GM21360 (cell line): ENCODE results near the gene SLC9A1.

ENCODE experiments used
- ATAC-seq: cut with Tn5 transposase; IDR thresholded peaks from one replicate; pipeline ENCODE4 v1.9.1; 2021; ENCODE audit warnings: mild to moderate bottlenecking, moderate library complexity; ENCODE audit not compliant: unreplicated experiment

The SLC9A1 gene

GRCh38 chr1:27084107-27084506, 70.8 kb downstream of the SLC9A1 start:
- ATAC-seq, result no peak

- no peak for ATAC-seq
Observed at GRCh38 chr1:27077968-27078367, 77.0 kb downstream of the SLC9A1 start.

GRCh38 chr1:27076803-27077202, 78.1 kb downstream of the SLC9A1 start:
- no peak for ATAC-seq

- no peak for ATAC-seq
Observed at GRCh38 chr1:27074175-27074780, 80.6 kb downstream of the SLC9A1 start.

GRCh38 chr1:27071049-27071416, 83.9 kb downstream of the SLC9A1 start:
- ATAC-seq, result no peak

GRCh38 chr1:27070390-27071048, 84.4 kb downstream of the SLC9A1 start:
- ATAC-seq, result no peak

- ATAC-seq, result no peak
Observed at GRCh38 chr1:27068922-27069321, 86.0 kb downstream of the SLC9A1 start.

GRCh38 chr1:27065999-27066630, 88.8 kb downstream of the SLC9A1 start:
- no peak for ATAC-seq

- ATAC-seq, result no peak
Observed at GRCh38 chr1:27060891-27061290, 94.0 kb downstream of the SLC9A1 start.

- no peak for ATAC-seq
Observed at GRCh38 chr1:27058966-27059669, 95.8 kb downstream of the SLC9A1 start.

- no peak for ATAC-seq
Observed at GRCh38 chr1:27057801-27058625, 96.9 kb downstream of the SLC9A1 start.

- ATAC-seq, result no peak
Observed at GRCh38 chr1:27057389-27057788, 97.5 kb downstream of the SLC9A1 start.

GRCh38 chr1:27053977-27054753, 100.8 kb downstream of the SLC9A1 start:
- ATAC-seq, result no peak

GRCh38 chr1:27052527-27052926, 102.4 kb downstream of the SLC9A1 start:
- no peak for ATAC-seq

- no peak for ATAC-seq
Observed at GRCh38 chr1:27049607-27050006, 105.3 kb downstream of the SLC9A1 start.

GRCh38 chr1:27049100-27049499, 105.8 kb downstream of the SLC9A1 start:
- no peak for ATAC-seq
